ENCODE results near the gene LRFN3.

Gene LRFN3

DNA sequence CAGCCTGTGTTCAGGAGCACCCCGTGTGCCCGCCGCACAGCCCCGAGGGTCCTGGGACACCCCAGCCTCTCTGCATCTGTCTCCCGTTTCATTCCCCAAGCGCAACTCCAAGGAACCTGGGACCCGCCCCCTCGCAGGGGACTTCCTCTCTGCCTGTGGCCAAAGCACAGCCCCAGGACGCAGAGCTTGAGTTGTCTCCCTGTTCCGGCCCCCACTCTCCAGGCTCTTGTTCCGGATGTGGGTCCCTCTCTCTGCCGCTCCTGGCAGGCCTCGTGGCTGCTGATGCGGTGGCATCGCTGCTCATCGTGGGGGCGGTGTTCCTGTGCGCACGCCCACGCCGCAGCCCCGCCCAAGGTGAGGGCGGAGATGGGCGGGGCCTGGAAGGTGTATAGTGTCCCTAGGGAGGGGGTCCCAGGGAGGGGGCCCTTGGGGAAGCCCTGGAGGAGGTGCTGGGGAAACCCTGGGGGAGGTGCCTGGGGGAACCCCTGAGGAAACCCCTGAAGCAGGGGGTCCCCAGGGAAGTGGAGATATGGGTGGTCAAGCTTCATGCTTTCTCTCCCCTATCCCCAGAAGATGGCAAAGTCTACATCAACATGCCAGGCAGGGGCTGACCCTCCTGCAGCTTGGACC lies 32.5 kb upstream of the LRFN3 start:
- DNase-seq, result peak; percentile 78 to 86
- TF ChIP-seq, protein P1, sequence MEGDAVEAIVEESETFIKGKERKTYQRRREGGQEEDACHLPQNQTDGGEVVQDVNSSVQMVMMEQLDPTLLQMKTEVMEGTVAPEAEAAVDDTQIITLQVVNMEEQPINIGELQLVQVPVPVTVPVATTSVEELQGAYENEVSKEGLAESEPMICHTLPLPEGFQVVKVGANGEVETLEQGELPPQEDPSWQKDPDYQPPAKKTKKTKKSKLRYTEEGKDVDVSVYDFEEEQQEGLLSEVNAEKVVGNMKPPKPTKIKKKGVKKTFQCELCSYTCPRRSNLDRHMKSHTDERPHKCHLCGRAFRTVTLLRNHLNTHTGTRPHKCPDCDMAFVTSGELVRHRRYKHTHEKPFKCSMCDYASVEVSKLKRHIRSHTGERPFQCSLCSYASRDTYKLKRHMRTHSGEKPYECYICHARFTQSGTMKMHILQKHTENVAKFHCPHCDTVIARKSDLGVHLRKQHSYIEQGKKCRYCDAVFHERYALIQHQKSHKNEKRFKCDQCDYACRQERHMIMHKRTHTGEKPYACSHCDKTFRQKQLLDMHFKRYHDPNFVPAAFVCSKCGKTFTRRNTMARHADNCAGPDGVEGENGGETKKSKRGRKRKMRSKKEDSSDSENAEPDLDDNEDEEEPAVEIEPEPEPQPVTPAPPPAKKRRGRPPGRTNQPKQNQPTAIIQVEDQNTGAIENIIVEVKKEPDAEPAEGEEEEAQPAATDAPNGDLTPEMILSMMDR (IDR thresholded peaks at IDR 0.05), result no peak
- peaks cover 0 to 13% (median 4%) of the 10 kb centered on the region in 4 donors for H3K4me1 ChIP-seq
- H3K27me3 ChIP-seq, result no peaks in the 10 kb centered on the region
- H3K4me3 ChIP-seq, result no peak overlapping the region
- intact Hi-C loops (cut with DNase I; ENCODE audit: low total_unique reads), result no loop called here
- H3K27ac ChIP-seq, result no peak overlapping the region
- no peaks in the 10 kb centered on the region for H3K9me3 ChIP-seq
- H3K36me3 ChIP-seq, result no peaks in the 10 kb centered on the region

DNA sequence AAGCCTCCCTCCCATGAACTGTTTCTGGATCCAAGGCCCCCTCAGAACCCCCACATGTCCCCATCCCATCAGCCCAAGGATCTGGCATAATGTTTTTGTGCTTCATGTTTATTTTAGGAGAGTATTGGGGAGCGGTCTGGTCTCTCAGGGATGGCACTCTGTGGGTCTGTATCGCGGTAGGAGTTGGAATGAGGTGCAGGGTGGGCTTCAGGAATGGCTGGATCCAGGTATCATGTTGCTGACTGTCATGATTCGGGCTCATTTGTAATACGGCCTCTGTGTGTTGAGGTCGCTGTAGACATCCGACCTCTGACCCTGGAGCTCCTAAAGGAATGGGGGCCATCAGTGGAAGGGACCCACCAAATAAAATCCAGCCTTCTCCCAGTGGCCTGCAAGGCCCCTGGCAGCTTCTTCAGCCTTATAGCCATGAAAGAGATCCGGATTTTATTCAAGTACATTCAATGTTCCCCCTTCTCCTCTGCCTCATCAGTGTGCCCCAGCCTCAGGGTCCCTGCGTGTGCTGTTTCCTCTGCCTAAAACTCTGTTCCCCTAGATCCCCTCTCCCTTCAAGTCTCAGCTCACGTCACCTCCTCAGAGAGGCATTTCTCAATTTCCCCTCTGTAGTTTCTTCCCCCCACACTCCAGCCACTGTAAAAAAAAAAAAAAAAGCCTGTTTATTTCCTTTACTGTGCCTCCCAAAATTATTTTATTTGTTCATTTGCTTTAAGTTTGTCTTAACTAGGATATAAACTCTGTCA lies 31.7 kb upstream of the LRFN3 start:
- intact Hi-C loops (cut with DNase I; ENCODE audit: low total_unique reads), result no loop called here
- no peak overlapping the region for H3K27ac ChIP-seq

DNA sequence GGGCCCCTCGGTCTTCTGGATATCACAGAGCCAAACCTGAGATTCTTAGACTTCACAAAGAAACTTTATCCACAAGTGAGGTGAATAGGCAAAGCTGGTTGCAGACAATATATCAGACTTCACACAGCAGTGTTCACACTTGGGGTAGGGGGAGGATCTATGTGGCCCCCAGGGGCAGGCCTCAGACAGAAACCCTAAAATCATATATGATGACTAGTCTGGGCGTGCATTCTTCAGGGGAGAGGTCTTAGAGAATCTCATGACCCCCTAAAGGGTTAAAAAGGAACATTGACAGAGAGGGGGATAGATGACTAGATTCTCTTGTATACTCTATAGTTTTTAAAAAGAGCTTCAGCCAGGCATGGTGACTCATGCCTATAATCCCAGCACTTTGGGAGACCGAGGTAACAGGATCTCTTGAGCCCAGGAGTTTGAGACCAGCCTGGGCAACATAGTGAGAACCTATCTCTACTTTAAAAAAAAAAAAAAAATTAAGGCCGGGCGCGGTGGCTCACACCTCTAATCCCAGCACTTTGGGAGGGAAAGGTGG lies 30.9 kb upstream of the LRFN3 start:
- H3K4me3 ChIP-seq, result no peak overlapping the region
- no peak for DNase-seq
- TF ChIP-seq, protein P1 (IDR thresholded peaks at IDR 0.05), result no peak
- no peak overlapping the region for H3K27ac ChIP-seq
- H3K4me1 ChIP-seq, result peaks cover 0 to 9% (median 3%) of the 10 kb centered on the region in 4 donors
- H3K27me3 ChIP-seq, result peaks cover 0 to 6% of the 10 kb centered on the region in 2 donors
- no peaks in the 10 kb centered on the region for H3K9me3 ChIP-seq
- intact Hi-C loops (cut with DNase I; ENCODE audit: low total_unique reads), result no loop called here
- no peaks in the 10 kb centered on the region for H3K36me3 ChIP-seq

More for the DNA sequence above, 31.7 kb upstream of the LRFN3 start:
- no peak for DNase-seq
- Histone ChIP-seq H3K4me3 (no peak overlapping the region), H3K27me3 (peaks cover 0 to 3% of the 10 kb centered on the region in 2 donors), H3K9me3 (no peaks in the 10 kb centered on the region), H3K4me1 (peaks cover 0 to 12% (median 3%) of the 10 kb centered on the region in 4 donors), H3K36me3 (no peaks in the 10 kb centered on the region)
- TF ChIP-seq, protein P1 (IDR thresholded peaks at IDR 0.05), result no peak

DNA sequence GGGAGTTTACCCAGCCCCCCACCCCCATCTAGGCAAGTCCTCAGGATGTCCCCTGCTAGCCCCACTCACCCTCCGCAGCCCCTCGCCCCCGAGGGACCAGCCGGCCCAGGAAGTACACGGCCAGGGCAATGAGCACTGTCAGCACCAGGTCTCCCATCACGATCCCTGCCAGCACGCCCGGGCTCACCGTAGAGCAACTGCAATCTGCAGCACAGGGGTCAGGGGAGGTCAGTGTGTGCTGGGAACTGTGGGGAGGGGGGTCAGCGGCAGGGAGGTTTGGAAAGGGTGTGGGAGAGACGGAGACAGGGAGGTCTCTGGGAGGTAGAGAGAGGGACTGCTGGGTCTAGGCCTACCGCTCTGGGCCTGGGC lies 28.8 kb upstream of the LRFN3 start:
- peaks cover 0 to 6% of the 10 kb centered on the region in 2 donors for H3K27me3 ChIP-seq
- no peaks in the 10 kb centered on the region for H3K36me3 ChIP-seq
- H3K4me1 ChIP-seq, result peaks cover 0 to 7% (median 0%) of the 10 kb centered on the region in 4 donors
- H3K4me3 ChIP-seq, result peak overlapping the region; percentile 21 to 31
- no peak for DNase-seq
- no peaks in the 10 kb centered on the region for H3K9me3 ChIP-seq
- no peak overlapping the region for H3K27ac ChIP-seq
- intact Hi-C loops (cut with DNase I; ENCODE audit: low total_unique reads), result no loop called here
- TF ChIP-seq, protein P1 (IDR thresholded peaks at IDR 0.05), result no peak

DNA sequence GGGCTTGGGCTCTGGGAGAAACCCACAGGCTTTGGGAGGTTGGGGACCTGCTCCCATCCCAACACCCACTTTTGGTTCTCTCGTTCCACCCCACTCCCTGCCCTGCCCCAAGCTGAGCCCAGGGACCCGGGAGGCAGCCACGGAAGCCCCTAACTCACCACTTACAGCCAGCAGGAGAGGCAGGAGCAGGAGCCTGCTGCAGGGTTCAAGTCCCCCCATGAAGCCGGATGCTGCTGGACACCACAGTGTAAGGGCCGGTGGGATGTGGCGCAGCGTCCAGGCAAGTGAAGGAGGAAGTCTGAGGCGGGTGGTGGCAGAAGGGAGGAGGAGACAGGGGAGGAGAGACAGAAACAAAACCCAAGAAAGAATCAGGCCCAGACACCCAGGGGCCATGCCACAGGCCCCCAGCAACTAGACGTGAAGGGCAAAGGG lies 28.1 kb upstream of the LRFN3 start, which contains the start of gene TYROBP:
TYROBP (minus strand) TSS at position 286 of the 432 bp plus-strand sequence; CDS start at position 219, 67 bp downstream.
- Histone ChIP-seq H3K27me3 (peaks cover 0 to 6% of the 10 kb centered on the region in 2 donors), H3K9me3 (no peaks in the 10 kb centered on the region), H3K4me1 (peaks cover 0 to 7% (median 0%) of the 10 kb centered on the region in 4 donors), H3K36me3 (no peaks in the 10 kb centered on the region), H3K27ac (no peak within 1 kb of the TSS), H3K4me3 (peak within 1 kb of the TSS; percentile 21 to 31)
- peak in 1 of 2 donors; percentile 52 for DNase-seq
- intact Hi-C loops (cut with DNase I; ENCODE audit: low total_unique reads), result no loop called here
- TF ChIP-seq, protein P1 (IDR thresholded peaks at IDR 0.05), result no peak
